GM13977 (cell line): Measurements from ENCODE around the gene SEMA5B.

Experiments used
- DNase-seq: peaks from one replicate; pipeline ENCODE4 v3.0.0; 2012; ENCODE audit warnings: low spot score
- CTCF ChIP-seq: IDR thresholded peaks from 2 replicates; pipeline ENCODE4 v1.5.1; 2012; ENCODE audit warnings: mild to moderate bottlenecking, control low read depth; ENCODE audit not compliant: insufficient read depth; ENCODE audit errors: extremely low read depth, missing control alignments
- in situ Hi-C: fragments of 300-500 bp; cut with MboI; formaldehyde crosslinking; loops from one replicate; pipeline ENCODE4 v1.12.0; 2022; ENCODE audit warnings: low sequenced_read_pairs, low pct_unique_long_range_greater_than_20kb, mixed read lengths, inconsistent platforms; ENCODE audit not compliant: unreplicated experiment

Gene SEMA5B

GRCh38 chr3:122864498-122864897, 163.1 kb downstream of the SEMA5B start:
- in situ Hi-C loops = no loop called here
- TF ChIP-seq CTCF = no peak
- DNase-seq = no peak

DNA sequence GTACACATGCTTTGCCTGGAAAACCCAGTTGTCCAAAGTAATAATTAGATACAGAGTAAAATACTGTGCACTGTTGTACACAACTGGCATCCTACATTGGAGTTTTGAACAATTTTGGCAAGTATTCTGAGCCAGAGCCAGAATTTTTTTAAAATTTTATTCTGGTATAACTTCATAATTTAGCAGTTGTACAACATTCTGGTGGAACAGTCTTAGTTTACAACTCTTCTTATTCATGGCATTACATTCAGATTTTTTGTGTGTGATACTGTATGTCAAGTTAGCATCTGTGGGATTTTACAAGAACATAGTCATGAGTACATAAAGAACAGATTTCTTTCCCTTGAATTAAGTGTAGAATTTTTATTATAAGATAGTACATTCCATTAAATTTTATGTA, 165.2 kb downstream of the SEMA5B start:
- in situ Hi-C loops = no loop called here
- DNase-seq = no peak
- no peak for TF ChIP-seq CTCF
